ENCODE data around the gene GSC. TPM values are rescaled to one million over a fixed set of nuclear protein-coding genes. Genes with fewer than 3 reads are reported as not detected.

GSC gene
- total RNA-seq, 4 donors from 2014 or later: 1.1 to 6.9 (median 3.2) TPM

- DNase-seq (no peak), ATAC-seq (no peak)
- H3K4me1 ChIP-seq: peaks cover 0 to 11% of the 10 kb centered on the region in 2 donors
- peaks cover 69 to 72% (median 70%) of the 10 kb centered on the region in 3 donors for H3K27me3 ChIP-seq
- intact Hi-C loops (cut with DNase I; ENCODE audit: low total_unique reads): no loop called here
- H3K36me3 ChIP-seq: no peaks in the 10 kb centered on the region
- peak overlapping the region in 3 of 4 donors; percentile 56 to 69 (median 61) for H3K4me3 ChIP-seq
- H3K27ac ChIP-seq: peak overlapping the region in 3 of 4 donors; percentile 15 to 48 (median 36)
- in situ Hi-C loops (cut with MboI; ENCODE audit: low sequenced_read_pairs in 4 of 4): no loop called here
- TF ChIP-seq POLR2A (IDR thresholded peaks at IDR 0.05) (no peak), CTCF (IDR thresholded peaks at IDR 0.05 in 4 of 5, conservative IDR thresholded peaks at IDR 0.05 in 1 of 5) (no peak)
- H3K9me3 ChIP-seq: no peaks in the 10 kb centered on the region
These were observed 1.8 kb downstream of the GSC start for GRCh38 chr14:94768141-94768520.

DNA sequence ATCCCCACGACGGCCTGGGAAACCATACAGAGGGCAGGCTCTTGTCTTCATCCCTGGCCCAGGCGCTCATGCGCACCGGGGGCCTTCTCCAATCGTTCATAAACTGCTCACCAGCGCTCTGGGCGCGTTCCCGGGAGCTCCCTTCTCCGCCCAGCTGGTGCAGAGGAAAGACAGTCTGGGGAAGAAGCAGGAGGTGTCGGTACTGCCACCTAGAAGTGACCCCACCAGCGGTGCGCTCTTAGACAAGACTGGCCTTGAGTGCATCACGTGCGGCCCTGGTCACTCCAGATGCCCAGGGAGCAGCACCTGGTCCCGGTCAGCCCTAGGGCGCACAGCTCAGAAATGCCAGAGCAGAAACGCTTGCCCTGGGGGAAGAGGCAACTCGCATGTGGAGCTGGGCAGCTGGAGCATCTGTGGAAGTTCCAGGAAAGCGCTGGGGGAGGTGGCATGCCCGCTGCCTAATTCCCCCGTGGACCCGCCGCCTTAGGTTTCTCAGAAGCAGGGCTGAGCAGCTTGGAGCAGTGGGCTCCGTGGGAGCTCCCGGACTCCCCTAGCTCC, 2.5 kb downstream of the GSC start:
- ATAC-seq (no peak), DNase-seq (no peak)
- H3K4me3 ChIP-seq: no peak overlapping the region
- intact Hi-C loops (cut with DNase I; ENCODE audit: low total_unique reads) (no loop called here), in situ Hi-C loops (cut with MboI; ENCODE audit: low sequenced_read_pairs in 4 of 4) (no loop called here)
- peaks cover 0 to 11% of the 10 kb centered on the region in 2 donors for H3K4me1 ChIP-seq
- peaks cover 62 to 64% (median 63%) of the 10 kb centered on the region in 3 donors for H3K27me3 ChIP-seq
- H3K36me3 ChIP-seq: no peaks in the 10 kb centered on the region
- H3K9me3 ChIP-seq: no peaks in the 10 kb centered on the region
- TF ChIP-seq CTCF (IDR thresholded peaks at IDR 0.05 in 4 of 5, conservative IDR thresholded peaks at IDR 0.05 in 1 of 5) (no peak), POLR2A (IDR thresholded peaks at IDR 0.05) (no peak)
- no peak overlapping the region for H3K27ac ChIP-seq

DNA sequence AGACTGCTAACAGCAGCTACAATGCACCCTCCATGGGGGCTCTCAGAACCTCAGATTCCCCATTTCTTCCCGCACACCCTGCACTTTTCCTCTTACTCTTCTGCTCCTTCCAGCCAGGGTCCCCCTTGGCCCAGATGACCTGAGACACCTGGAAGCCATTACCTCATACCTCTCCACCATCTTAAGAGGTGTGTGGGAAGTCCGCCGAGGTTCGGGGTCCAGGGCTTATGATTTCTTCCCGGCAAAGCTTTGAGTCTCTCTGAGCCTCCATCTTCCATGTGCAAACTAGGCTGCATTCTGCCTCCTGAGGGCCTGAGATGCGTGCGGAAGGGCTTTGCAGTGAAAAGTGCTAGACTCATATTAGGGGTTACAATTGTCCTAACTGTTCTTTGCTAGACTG, 5.3 kb downstream of the GSC start:
- no peaks in the 10 kb centered on the region for H3K9me3 ChIP-seq
- H3K27me3 ChIP-seq: peaks cover 37 to 49% (median 42%) of the 10 kb centered on the region in 3 donors
- intact Hi-C loops (cut with DNase I; ENCODE audit: low total_unique reads) (no loop called here), in situ Hi-C loops (cut with MboI; ENCODE audit: low sequenced_read_pairs in 4 of 4) (no loop called here)
- no peak for DNase-seq
- TF ChIP-seq POLR2A (IDR thresholded peaks at IDR 0.05) (no peak), CTCF (IDR thresholded peaks at IDR 0.05 in 4 of 5, conservative IDR thresholded peaks at IDR 0.05 in 1 of 5) (no peak)
- H3K36me3 ChIP-seq: no peaks in the 10 kb centered on the region
- H3K4me1 ChIP-seq: peaks cover 11% of the 10 kb centered on the region in 2 donors
- no peak overlapping the region for H3K27ac ChIP-seq
- no peak overlapping the region for H3K4me3 ChIP-seq
- no peak for ATAC-seq

DNA sequence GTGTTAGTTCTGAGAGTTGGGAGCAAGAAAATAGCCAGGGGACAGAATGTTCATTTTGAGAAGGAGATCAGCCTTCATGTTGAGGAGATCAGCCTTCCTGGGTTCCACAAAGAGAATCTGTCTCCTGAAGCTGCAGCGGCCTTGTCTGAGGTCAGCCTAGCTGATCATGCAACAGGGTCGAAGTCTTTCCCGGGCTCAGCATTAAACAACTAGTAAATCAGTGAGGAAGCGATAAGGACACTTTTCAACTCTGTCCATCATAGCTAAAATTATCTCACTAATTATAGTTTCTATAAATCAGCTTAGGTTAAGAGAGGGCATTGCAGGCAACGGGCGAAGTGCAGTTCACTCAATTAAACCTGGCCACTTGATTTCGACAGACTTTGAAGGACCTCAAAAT, 7.5 kb downstream of the GSC start:
- no peak for TF ChIP-seq CTCF (IDR thresholded peaks at IDR 0.05 in 4 of 5, conservative IDR thresholded peaks at IDR 0.05 in 1 of 5)
- TF ChIP-seq POLR2A (IDR thresholded peaks at IDR 0.05): no peak
- peak overlapping the region; percentile 44 to 70 (median 66) for H3K27ac ChIP-seq
- peaks cover 17 to 32% (median 22%) of the 10 kb centered on the region in 3 donors for H3K27me3 ChIP-seq
- DNase-seq (no peak), ATAC-seq (no peak)
- no peaks in the 10 kb centered on the region for H3K9me3 ChIP-seq
- no peaks in the 10 kb centered on the region for H3K36me3 ChIP-seq
- intact Hi-C loops (cut with DNase I; ENCODE audit: low total_unique reads) (no loop called here), in situ Hi-C loops (cut with MboI; ENCODE audit: low sequenced_read_pairs in 4 of 4) (no loop called here)
- H3K4me3 ChIP-seq: no peak overlapping the region
- peaks cover 0 to 11% of the 10 kb centered on the region in 2 donors for H3K4me1 ChIP-seq

GRCh38 chr14:94761997-94762377, 7.9 kb downstream of the GSC start:
- Histone ChIP-seq H3K27me3 (peaks cover 13 to 28% (median 18%) of the 10 kb centered on the region in 3 donors), H3K36me3 (no peaks in the 10 kb centered on the region), H3K27ac (peak overlapping the region; percentile 44 to 70 (median 66)), H3K4me1 (peaks cover 0 to 11% of the 10 kb centered on the region in 2 donors), H3K4me3 (no peak overlapping the region), H3K9me3 (no peaks in the 10 kb centered on the region)
- in situ Hi-C loops (cut with MboI; ENCODE audit: low sequenced_read_pairs in 4 of 4): no loop called here
- intact Hi-C loops (cut with DNase I; ENCODE audit: low total_unique reads): no loop called here
- TF ChIP-seq CTCF (IDR thresholded peaks at IDR 0.05 in 4 of 5, conservative IDR thresholded peaks at IDR 0.05 in 1 of 5) (no peak), POLR2A (IDR thresholded peaks at IDR 0.05) (no peak)
- ATAC-seq (peak; percentile 9 to 13), DNase-seq (no peak)

All from gastrocnemius medialis (tissue), 4 donors.